Mucosa of stomach (tissue), 1 donor: ENCODE results near the gene KRT15.
"Not testable (repeated sequence)": the region's sequence is repeated elsewhere in the genome, so short reads cannot be mapped to it uniquely, and the experiment has no call there.

Experiments used
- H3K27me3 ChIP-seq: one replicate; pipeline ENCODE4 v1.7.0; 2013; ENCODE audit warnings: mild to moderate bottlenecking, low read length; ENCODE audit not compliant: control insufficient read depth, insufficient read depth
- H3K36me3 ChIP-seq: one replicate; pipeline ENCODE4 v1.7.0; 2013; ENCODE audit warnings: low read length; ENCODE audit not compliant: control insufficient read depth, insufficient read depth
- H3K4me1 ChIP-seq: one replicate; pipeline ENCODE4 v1.7.0; 2013; ENCODE audit warnings: mild to moderate bottlenecking, low read length; ENCODE audit not compliant: control insufficient read depth, insufficient read depth
- H3K4me3 ChIP-seq: one replicate; pipeline ENCODE4 v1.7.0; 2013; ENCODE audit warnings: low read length
- H3K9ac ChIP-seq: one replicate; pipeline ENCODE4 v1.7.0; 2013; ENCODE audit warnings: mild to moderate bottlenecking, low read length, moderate library complexity
- H3K9me3 ChIP-seq: one replicate; pipeline ENCODE4 v1.7.0; 2013; ENCODE audit warnings: mild to moderate bottlenecking, low read length, moderate library complexity; ENCODE audit not compliant: control insufficient read depth
- donor health status: Pancreatic carcinoma.

The KRT15 gene

GRCh38 chr17:41551365-41551764 is 32.7 kb upstream of the KRT15 start:
- Histone ChIP-seq H3K4me3 (no peak overlapping the region), H3K9ac (no peak overlapping the region), H3K36me3 (no peaks in the 10 kb centered on the region), H3K9me3 (no peaks in the 10 kb centered on the region), H3K4me1 (peaks cover 30% of the 10 kb centered on the region), H3K27me3 (no peaks in the 10 kb centered on the region)

GRCh38 chr17:41549596-41550039 is 30.9 kb upstream of the KRT15 start:
- Histone ChIP-seq H3K9me3 (no peaks in the 10 kb centered on the region), H3K4me3 (no peak overlapping the region), H3K27me3 (no peaks in the 10 kb centered on the region), H3K4me1 (peaks cover 35% of the 10 kb centered on the region), H3K36me3 (no peaks in the 10 kb centered on the region), H3K9ac (peak overlapping the region; percentile 76)

GRCh38 chr17:41548844-41549595 is 30.3 kb upstream of the KRT15 start:
- Histone ChIP-seq H3K4me1 (peaks cover 40% of the 10 kb centered on the region), H3K4me3 (no peak overlapping the region), H3K9ac (peak overlapping the region; percentile 76), H3K27me3 (no peaks in the 10 kb centered on the region), H3K36me3 (no peaks in the 10 kb centered on the region), H3K9me3 (no peaks in the 10 kb centered on the region)

- Histone ChIP-seq H3K9me3 (no peaks in the 10 kb centered on the region), H3K4me1 (peaks cover 40% of the 10 kb centered on the region), H3K27me3 (no peaks in the 10 kb centered on the region), H3K36me3 (no peaks in the 10 kb centered on the region), H3K9ac (peak overlapping the region; percentile 76), H3K4me3 (no peak overlapping the region)
These were observed 29.5 kb upstream of the KRT15 start for GRCh38 chr17:41547921-41548843.

GRCh38 chr17:41547378-41547841 is 28.7 kb upstream of the KRT15 start:
- H3K4me1 ChIP-seq, result peaks cover 40% of the 10 kb centered on the region
- H3K4me3 ChIP-seq, result no peak overlapping the region
- H3K36me3 ChIP-seq, result no peaks in the 10 kb centered on the region
- H3K9me3 ChIP-seq, result no peaks in the 10 kb centered on the region
- no peak overlapping the region for H3K9ac ChIP-seq
- H3K27me3 ChIP-seq, result no peaks in the 10 kb centered on the region

GRCh38 chr17:41546819-41547218 is 28.1 kb upstream of the KRT15 start:
- H3K27me3 ChIP-seq, result no peaks in the 10 kb centered on the region
- H3K4me3 ChIP-seq, result no peak overlapping the region
- H3K9me3 ChIP-seq, result no peaks in the 10 kb centered on the region
- H3K36me3 ChIP-seq, result no peaks in the 10 kb centered on the region
- peaks cover 40% of the 10 kb centered on the region for H3K4me1 ChIP-seq
- H3K9ac ChIP-seq, result no peak overlapping the region

GRCh38 chr17:41545829-41546410 is 27.2 kb upstream of the KRT15 start:
- H3K9me3 ChIP-seq, result no peaks in the 10 kb centered on the region
- peaks cover 40% of the 10 kb centered on the region for H3K4me1 ChIP-seq
- H3K27me3 ChIP-seq, result no peaks in the 10 kb centered on the region
- H3K4me3 ChIP-seq, result no peak overlapping the region
- no peak overlapping the region for H3K9ac ChIP-seq
- no peaks in the 10 kb centered on the region for H3K36me3 ChIP-seq

- Histone ChIP-seq H3K9me3 (no peaks in the 10 kb centered on the region), H3K4me3 (no peak overlapping the region), H3K36me3 (no peaks in the 10 kb centered on the region), H3K27me3 (no peaks in the 10 kb centered on the region), H3K9ac (no peak overlapping the region), H3K4me1 (peaks cover 38% of the 10 kb centered on the region)
These were observed 26.2 kb upstream of the KRT15 start for GRCh38 chr17:41544935-41545334.

GRCh38 chr17:41544491-41544892 is 25.8 kb upstream of the KRT15 start:
- no peaks in the 10 kb centered on the region for H3K9me3 ChIP-seq
- H3K9ac ChIP-seq, result no peak overlapping the region
- peaks cover 33% of the 10 kb centered on the region for H3K4me1 ChIP-seq
- H3K27me3 ChIP-seq, result no peaks in the 10 kb centered on the region
- H3K36me3 ChIP-seq, result no peaks in the 10 kb centered on the region
- H3K4me3 ChIP-seq, result no peak overlapping the region

- not testable (repeated sequence) for H3K36me3 ChIP-seq, H3K9ac ChIP-seq, H3K4me3 ChIP-seq, H3K27me3 ChIP-seq, H3K9me3 ChIP-seq
- peaks cover 16% of the 10 kb centered on the region for H3K4me1 ChIP-seq
These were observed 24.1 kb upstream of the KRT15 start for GRCh38 chr17:41542786-41543185.

GRCh38 chr17:41542357-41542756 is 23.7 kb upstream of the KRT15 start:
- peaks cover 12% of the 10 kb centered on the region for H3K4me1 ChIP-seq
- no peak overlapping the region for H3K9ac ChIP-seq
- no peak overlapping the region for H3K4me3 ChIP-seq
- H3K27me3 ChIP-seq, result no peaks in the 10 kb centered on the region
- H3K36me3 ChIP-seq, result no peaks in the 10 kb centered on the region
- no peaks in the 10 kb centered on the region for H3K9me3 ChIP-seq
